SH-SY5Y (cell line): ENCODE results near the gene TBC1D25.

ENCODE experiments used
- GATA2 ChIP-seq: IDR thresholded peaks from 2 replicates; pipeline ENCODE4 v1.6.1; 2011; ENCODE audit warnings: mild to moderate bottlenecking, low read depth, low read length
- GATA3 ChIP-seq: IDR thresholded peaks from 2 replicates; pipeline ENCODE4 v1.6.1; 2011; ENCODE audit warnings: low read depth, mild to moderate bottlenecking, low read length, moderate library complexity

TBC1D25 gene

DNA sequence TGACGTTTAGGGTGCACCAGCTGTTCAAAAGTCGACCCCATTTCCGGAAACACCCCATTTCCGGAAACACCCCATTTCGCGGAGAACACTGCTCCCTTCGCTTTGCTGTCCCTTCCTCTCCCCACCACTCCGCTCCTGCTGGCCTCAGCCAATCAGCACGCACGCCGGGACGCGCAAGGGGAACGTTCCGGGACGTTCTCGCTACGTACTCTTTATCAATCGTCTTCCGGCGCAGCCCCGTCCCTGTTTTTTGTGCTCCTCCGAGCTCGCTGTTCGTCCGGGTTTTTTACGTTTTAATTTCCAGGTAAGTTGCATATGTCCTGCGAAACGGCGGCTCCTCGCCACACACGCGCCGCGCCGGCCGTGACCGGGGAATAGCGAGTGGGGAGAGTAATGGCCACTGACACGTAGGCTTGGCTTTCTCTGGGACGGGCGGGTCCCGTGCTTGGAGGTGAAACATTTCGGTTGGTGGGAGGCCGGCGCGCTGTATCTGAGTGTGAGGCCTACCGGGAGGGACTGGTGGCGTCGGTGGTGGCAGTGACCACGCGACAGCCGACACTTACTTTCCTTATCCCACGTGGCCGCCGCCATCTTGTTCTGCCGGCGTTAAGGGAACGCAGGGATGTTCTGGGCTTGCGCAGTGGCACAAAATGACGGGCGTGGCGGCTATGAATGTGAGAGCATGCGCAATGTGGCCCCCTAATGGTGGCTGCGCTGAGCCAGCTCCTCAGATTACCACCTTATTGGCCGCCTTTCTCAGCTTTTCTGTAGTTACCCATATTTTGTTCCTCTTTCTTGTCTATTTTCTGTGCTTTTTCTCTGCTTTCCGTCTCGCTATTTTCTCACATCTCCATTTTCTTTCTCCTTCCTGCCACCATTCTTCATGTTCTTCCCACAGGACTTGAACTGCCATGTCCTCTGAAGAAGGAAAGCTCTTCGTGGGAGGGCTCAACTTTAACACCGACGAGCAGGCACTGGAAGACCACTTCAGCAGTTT, 35.1 kb downstream of the TBC1D25 start, which contains the start of gene RBM3:
TSS of gene RBM3 (plus strand) at position 215 of the 997 bp plus-strand sequence. CDS start at position 912, 697 bp downstream.
- no peak for TF ChIP-seq GATA3
- TF ChIP-seq GATA2: no peak

GRCh38 chrX:48575642-48576041, 36.1 kb downstream of the TBC1D25 start:
- TF ChIP-seq GATA3: no peak
- TF ChIP-seq GATA2: no peak

GRCh38 chrX:48576108-48576507, 36.6 kb downstream of the TBC1D25 start:
- TF ChIP-seq GATA2 (no peak), GATA3 (no peak)

GRCh38 chrX:48578661-48579128, 39.2 kb downstream of the TBC1D25 start:
- TF ChIP-seq GATA3 (no peak), GATA2 (no peak)

GRCh38 chrX:48579259-48579658, 39.7 kb downstream of the TBC1D25 start:
- no peak for TF ChIP-seq GATA2
- no peak for TF ChIP-seq GATA3

DNA sequence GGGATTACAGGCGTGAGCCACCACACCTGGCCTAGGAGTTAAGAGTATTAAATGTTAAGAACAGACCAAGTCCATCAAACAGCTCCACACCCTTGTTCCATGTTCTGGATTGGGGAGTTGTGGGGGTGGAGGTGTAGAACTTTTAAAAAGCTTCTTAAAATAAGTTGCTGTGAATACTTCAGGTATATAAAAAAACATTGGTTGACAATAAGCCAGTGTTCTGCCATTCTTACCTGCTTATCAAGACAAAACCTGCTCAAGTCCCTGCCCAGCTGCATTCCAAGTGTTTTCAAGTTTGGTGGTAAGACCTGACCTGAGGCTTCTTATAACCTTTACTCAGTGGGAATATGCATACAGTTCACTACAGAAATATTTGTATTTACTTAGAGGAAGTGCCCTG, 41.1 kb downstream of the TBC1D25 start:
- TF ChIP-seq GATA3 (no peak), GATA2 (no peak)

DNA sequence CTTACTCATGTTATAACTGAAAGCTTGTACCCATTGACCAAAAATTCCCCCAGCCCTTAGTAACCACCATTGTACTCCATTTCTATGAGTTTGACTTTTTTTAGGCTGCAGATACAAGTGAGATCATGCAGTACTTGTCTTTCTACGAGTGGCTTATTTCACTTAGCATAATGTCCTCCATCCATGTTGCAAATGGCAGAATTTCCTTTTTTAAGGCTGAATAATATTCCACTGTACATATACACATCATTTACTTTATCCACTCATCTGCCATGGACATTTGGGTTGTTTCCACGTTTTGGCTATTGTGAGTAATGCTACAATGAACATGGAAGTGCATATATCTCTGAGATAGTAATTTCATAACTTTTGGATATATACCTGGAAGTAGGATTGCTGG, 45.2 kb downstream of the TBC1D25 start:
- no peak for TF ChIP-seq GATA3
- TF ChIP-seq GATA2: no peak

DNA sequence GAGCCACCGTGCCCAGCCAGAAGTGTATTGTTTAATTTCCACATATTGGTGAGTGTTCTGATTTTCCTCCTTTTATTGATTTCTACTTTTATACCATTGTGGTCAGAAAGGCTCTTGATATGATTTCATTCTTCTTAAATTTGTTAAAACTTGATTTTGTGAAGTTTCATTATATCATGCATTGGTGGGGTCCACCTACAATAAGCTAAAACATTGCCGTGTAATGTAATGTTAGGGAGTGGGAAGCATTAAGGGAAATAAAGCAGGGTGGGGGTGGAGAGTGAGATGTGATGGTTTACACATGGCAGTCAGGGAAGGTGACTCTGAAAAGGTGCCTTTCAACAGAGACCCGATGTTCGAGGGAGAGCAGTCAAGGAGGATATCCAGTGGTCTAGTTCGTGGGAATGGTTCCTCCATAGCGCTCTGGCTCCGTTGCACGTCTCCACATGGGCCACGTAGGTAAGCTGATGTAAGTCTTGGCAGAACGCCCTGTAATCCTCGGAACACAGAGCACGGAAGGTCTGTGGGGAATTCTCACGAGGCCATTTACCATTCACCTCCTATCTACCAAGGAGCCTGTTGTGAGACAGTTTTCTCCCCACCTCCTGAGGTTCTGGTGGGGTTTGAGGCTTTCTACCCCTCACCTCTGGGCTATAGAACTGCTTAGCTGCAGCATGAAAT, 50.1 kb downstream of the TBC1D25 start:
- TF ChIP-seq GATA2: no peak
- no peak for TF ChIP-seq GATA3

DNA sequence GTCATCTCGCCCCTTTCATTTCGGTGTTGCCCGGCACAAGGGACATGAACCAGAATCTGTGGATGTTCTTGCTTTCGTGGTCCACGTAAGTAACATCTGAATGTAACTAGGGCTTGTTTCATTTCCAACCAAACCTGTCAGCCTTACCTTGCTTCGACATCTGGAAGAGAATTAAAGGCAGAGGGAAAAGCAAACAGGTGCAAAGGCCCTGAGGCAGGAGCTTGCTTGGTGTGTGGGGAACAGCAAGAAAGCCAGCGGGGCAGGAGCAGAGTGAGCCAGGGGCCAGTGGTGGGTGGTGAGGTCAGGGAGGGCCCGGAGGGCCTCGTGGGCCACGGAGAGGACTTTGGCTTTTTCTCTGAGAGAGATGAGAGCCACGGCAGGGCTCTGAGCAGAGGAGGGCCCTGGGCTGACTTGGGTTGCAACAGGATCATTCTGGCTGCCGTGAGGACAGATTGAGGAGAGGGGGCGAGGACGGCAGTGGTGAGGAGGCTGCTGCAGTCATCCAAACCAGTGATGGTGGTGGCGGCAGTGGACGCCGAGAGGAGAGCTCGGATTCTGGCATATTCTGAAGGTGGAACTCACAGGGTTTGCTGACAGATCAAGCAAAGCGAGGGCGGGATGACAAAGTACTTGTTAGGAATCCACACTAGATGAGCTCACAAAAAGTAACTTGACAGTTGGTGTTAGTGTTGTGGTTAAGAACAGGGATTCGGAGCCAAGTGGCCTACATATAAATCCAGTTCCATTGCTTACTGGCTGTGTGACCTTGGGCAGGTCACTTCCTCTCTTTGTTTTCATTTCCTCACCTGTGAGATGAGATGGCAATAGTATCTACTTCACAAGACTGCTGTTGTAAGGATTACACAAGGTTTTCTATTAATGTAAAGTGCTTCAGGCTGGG, 50.9 kb downstream of the TBC1D25 start:
- TF ChIP-seq GATA2 (no peak), GATA3 (no peak)

DNA sequence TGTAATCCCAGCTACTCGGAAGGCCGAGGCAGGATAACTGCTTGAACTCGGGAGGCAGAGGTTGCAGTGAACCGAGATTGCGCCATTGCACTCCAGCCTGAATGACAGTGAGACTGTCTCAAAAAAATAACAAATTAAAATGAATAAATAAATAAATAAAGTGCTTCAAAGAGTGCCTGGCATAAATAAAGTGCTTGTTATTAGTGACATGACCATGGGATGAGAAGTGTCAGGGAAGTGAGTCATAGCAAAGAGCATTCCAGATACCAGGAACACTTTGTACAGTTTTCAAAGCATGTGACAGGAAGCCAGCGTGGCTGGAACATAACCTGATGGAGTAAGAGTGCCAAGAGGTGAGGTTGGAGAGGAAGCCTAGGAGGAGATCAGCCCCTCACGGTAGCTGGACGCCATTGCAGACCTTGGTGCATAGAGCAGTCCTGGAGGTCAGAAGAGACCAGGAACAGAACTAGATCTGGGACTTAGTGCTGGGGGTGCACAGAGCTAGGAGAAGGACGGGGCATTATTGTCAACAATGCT, 51.8 kb downstream of the TBC1D25 start:
- TF ChIP-seq GATA2 (no peak), GATA3 (no peak)

DNA sequence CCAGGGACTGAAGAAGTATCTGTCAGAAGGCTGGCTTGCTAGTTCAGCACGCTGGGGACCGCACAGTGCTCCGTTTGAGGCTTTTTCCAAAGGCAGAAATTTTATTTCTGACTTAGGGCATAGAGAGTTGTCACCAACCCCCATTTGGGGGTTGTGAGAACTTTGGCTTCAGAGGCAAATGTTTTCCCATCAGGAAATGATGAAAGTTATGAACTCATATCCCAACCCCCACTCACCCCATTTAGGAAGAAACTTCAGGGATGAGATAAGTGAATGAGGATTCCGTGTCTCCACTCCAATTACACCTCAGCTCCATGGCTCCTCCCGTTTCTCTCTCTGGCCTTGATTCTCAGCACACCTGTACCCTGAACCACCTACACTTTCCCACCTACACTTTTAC, 53.5 kb downstream of the TBC1D25 start:
- TF ChIP-seq GATA2 (no peak), GATA3 (no peak)

DNA sequence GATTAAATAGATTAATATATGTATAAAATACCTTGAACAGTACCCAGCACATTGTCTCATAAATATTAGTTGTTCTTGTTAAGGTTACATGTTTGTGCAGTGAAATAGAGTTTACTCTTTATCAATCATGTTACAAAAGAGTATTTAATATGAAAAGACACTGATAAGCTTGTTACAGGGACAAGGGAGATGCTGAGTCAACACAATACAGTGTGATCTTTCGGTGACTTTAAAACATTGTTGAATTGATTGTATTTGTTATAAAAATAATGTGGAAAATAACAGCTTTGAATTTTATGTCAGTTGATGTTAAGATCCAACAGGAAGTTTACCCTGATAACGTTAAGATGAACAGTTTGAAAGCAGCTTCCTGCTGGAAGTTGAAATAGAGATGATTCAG, 56.4 kb downstream of the TBC1D25 start:
- TF ChIP-seq GATA2: no peak
- no peak for TF ChIP-seq GATA3
